ENCODE measurements around the gene NOS1AP.

DNA sequence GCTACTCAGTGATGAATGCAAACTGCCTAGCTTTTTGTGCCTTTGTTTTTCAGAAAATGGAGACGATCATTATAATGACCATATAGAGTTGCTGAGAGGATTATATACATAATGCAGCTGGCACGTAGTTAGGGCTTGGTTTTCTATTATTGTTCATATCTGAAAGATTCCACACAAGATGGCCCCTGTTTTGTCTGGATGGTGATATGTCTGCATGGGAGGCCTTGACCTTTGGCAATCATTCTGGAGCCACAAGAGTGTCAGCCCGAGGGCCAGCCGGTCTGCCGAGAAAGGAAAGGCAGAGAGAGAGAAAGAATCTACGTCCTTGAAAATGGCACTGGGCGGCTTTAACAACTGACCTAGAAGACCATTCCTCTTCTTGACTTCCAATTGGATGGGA is 348.2 kb downstream of the NOS1AP start:
- no peak for TF ChIP-seq RCOR1 (IDR thresholded peaks at IDR 0.05; ENCODE audit: borderline replicate concordance in 1 of 2, low read depth in 2 of 2, low read length in 2 of 2)
- TF ChIP-seq ZNF75A (CRISPR knock-in tag; IDR thresholded peaks at IDR 0.05) = no peak
- TF ChIP-seq ZBTB34 (CRISPR knock-in tag; IDR thresholded peaks at IDR 0.05) = no peak
- no peak for TF ChIP-seq FOSL1 (tag; conservative IDR thresholded peaks at IDR 0.05)
- TF ChIP-seq, protein P1, sequence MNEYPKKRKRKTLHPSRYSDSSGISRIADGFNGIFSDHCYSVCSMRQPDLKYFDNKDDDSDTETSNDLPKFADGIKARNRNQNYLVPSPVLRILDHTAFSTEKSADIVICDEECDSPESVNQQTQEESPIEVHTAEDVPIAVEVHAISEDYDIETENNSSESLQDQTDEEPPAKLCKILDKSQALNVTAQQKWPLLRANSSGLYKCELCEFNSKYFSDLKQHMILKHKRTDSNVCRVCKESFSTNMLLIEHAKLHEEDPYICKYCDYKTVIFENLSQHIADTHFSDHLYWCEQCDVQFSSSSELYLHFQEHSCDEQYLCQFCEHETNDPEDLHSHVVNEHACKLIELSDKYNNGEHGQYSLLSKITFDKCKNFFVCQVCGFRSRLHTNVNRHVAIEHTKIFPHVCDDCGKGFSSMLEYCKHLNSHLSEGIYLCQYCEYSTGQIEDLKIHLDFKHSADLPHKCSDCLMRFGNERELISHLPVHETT (CRISPR knock-in tag; conservative IDR thresholded peaks at IDR 0.05 in 1 of 2, IDR thresholded peaks at IDR 0.05 in 1 of 2) = no peak
- TF ChIP-seq TEAD4 (IDR thresholded peaks at IDR 0.05; ENCODE audit: low read length) = no peak
- TF ChIP-seq TEAD4 (CRISPR knock-in tag; IDR thresholded peaks at IDR 0.05; ENCODE audit: borderline replicate concordance) = no peak
- TF ChIP-seq TAF1 (IDR thresholded peaks at IDR 0.05; ENCODE audit: control insufficient read depth, extremely low read depth, insufficient read depth, low read length, severe bottlenecking) = no peak
- TF ChIP-seq ZNF24 (IDR thresholded peaks at IDR 0.05) = no peak
- TF ChIP-seq EGR1 (conservative IDR thresholded peaks at IDR 0.05) = no peak
- TF ChIP-seq, protein P2, sequence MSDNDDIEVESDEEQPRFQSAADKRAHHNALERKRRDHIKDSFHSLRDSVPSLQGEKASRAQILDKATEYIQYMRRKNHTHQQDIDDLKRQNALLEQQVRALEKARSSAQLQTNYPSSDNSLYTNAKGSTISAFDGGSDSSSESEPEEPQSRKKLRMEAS (CRISPR knock-in tag; IDR thresholded peaks at IDR 0.05) = no peak
- no peak for TF ChIP-seq CHD4 (IDR thresholded peaks at IDR 0.05; ENCODE audit: insufficient read depth, insufficient replicate concordance, low read depth, low read length, poor library complexity, severe bottlenecking)
